ENCODE results near the gene TSPO. TPM values are rescaled to one million over a fixed set of nuclear protein-coding genes. Genes with fewer than 3 reads are reported as not detected.

TSPO gene
- total RNA-seq, 4 donors from 2014 or later, result 307 to 452 (median 365) TPM

Other genes starting within 250 kb of the TSPO start
- gene PACSIN2, start 136.4 kb upstream of the TSPO start, total RNA-seq, result 100 to 1,000 TPM in 3 of 4 donors, 10 to 100 TPM in 1; 53.9 to 250 (median 198) TPM
- gene TTLL1, start 62.2 kb upstream of the TSPO start, total RNA-seq, result 1 to 10 TPM; 1.1 to 3.8 (median 2.8) TPM
- gene BIK, start 40.8 kb upstream of the TSPO start, total RNA-seq, result 10 to 100 TPM; 10.1 to 23.5 (median 14.4) TPM
- 10 to 100 TPM; 20.9 to 24.3 (median 22.5) TPM for gene MCAT, start 8.2 kb upstream of the TSPO start, total RNA-seq
- 100 to 1,000 TPM in 3 of 4 donors, 10 to 100 TPM in 1; 88.1 to 171 (median 161) TPM for gene TTLL12, start 35.6 kb downstream of the TSPO start, total RNA-seq
- gene SCUBE1, start 191.8 kb downstream of the TSPO start, total RNA-seq, result 1 to 10 TPM in 3 of 4 donors, under 1 TPM in 1; 0.68 to 6.4 (median 1.7) TPM